ENCODE data around the gene FYTTD1.

The FYTTD1 gene

GRCh38 chr3:197794115-197794514 is 44.4 kb downstream of the FYTTD1 start:
- no peak for DNase-seq

GRCh38 chr3:197795200-197795599 is 45.5 kb downstream of the FYTTD1 start:
- no peak for DNase-seq

GRCh38 chr3:197796087-197796486 is 46.4 kb downstream of the FYTTD1 start:
- no peak for DNase-seq

GRCh38 chr3:197798863-197799262 is 49.2 kb downstream of the FYTTD1 start:
- DNase-seq = no peak

GRCh38 chr3:197800379-197800778 is 50.7 kb downstream of the FYTTD1 start:
- no peak for DNase-seq

GRCh38 chr3:197801891-197802778 is 52.5 kb downstream of the FYTTD1 start:
- DNase-seq = peak; percentile 13

GRCh38 chr3:197802779-197803459 is 53.2 kb downstream of the FYTTD1 start:
- no peak for DNase-seq

- no peak for DNase-seq
Observed at GRCh38 chr3:197804511-197804910, 54.8 kb downstream of the FYTTD1 start.

GRCh38 chr3:197807969-197808587 is 58.4 kb downstream of the FYTTD1 start:
- no peak for DNase-seq

GRCh38 chr3:197809356-197810020 is 59.8 kb downstream of the FYTTD1 start:
- DNase-seq = no peak

- no peak for DNase-seq
Observed at GRCh38 chr3:197810901-197811300, 61.2 kb downstream of the FYTTD1 start.

- DNase-seq = no peak
Observed at GRCh38 chr3:197811343-197811742, 61.7 kb downstream of the FYTTD1 start.

GRCh38 chr3:197814372-197814771 is 64.7 kb downstream of the FYTTD1 start:
- DNase-seq = no peak

GRCh38 chr3:197820550-197821335 is 71.1 kb downstream of the FYTTD1 start:
- DNase-seq = no peak

GRCh38 chr3:197829397-197830045 is 79.8 kb downstream of the FYTTD1 start:
- no peak for DNase-seq

GRCh38 chr3:197830308-197830966 is 80.8 kb downstream of the FYTTD1 start:
- no peak for DNase-seq

GRCh38 chr3:197830967-197831313 is 81.3 kb downstream of the FYTTD1 start:
- DNase-seq = no peak

GRCh38 chr3:197833930-197834715 is 84.4 kb downstream of the FYTTD1 start:
- no peak for DNase-seq

GRCh38 chr3:197835509-197835908 is 85.8 kb downstream of the FYTTD1 start:
- DNase-seq = no peak

- DNase-seq = no peak
Observed at GRCh38 chr3:197836244-197836643, 86.6 kb downstream of the FYTTD1 start.
